GM19372 (cell line): ENCODE data around the gene LMO2.
"Not testable (repeated sequence)": the region's sequence is repeated elsewhere in the genome, so short reads cannot be mapped to it uniquely, and the experiment has no call there.

Source experiments
- ATAC-seq: cut with Tn5 transposase; IDR thresholded peaks from one replicate; pipeline ENCODE4 v1.9.1; 2021; ENCODE audit warnings: mild to moderate bottlenecking, low read depth, moderate library complexity; ENCODE audit not compliant: unreplicated experiment

Gene LMO2

DNA sequence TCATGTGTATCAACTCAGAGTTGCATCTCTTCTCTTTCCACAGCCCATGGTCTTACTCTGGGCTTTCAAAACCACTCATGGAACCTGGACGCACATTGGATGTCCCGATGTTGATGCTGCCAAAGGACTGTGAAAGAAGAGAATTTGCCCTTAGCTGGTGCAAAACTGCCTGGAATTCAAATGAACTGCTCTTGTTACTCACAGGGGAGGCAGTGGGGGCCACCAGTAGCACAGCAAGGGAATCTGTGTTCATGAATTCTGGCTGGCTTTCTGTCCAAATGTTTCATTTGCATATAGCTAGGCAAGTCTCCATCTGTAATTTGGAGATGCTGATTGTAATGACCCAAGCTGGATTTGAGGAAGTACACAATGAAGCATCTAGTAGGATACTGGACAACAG lies 24.9 kb downstream of the LMO2 start:
- ATAC-seq: no peak

DNA sequence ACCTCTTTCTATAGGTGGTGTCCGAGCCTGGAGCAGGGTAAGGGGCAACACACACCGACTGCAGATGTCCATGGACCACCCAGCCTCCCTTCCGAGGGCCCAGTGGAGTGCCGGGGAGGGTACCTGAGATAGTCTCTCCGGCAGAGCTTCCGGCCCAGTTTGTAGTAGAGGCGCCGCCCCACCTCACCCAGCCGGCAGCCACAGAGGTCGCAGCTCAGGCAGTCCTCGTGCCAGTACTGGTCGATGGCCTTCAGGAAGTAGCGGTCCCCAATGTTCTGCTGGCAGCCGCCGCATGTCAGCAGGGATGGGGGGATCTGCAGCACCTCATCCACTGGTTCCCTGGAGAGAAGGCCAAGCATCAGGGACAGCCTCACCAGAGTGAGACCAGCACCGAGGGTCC lies 27.4 kb downstream of the LMO2 start:
- ATAC-seq: no peak

DNA sequence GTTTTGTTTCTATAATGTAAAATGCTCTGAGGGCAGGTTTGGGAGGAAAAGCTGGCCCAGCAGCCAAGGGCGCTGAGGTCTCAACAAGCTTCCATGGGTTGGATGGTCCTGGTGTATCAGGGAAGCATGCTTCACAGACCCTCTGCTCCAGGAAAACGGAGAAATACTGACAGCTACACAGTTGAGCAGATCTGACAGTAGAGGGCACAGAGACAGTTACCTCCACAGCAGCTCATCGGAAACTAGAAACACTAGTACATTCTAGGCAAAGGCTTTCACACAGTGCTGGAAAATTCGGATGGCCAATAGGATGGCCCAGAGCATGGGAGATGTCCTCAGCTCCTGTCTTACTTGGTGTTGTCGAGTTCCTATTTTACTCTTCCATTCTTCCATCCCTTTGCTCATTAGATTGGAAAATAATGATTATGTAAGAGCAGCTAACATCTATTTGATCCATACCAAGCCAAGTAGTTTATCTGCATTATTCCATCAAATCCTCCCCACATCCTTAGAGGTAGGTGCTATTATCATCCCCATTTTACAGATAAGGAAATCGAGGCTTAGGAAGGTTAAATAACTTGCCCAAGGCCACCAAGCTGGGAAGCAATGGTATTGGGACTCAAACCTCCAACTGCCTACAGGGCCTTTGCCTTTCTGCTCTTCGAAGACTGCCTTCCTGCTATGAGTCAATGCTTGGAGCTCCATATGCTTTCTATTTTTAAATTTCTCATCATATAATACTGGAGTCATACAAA lies 28.3 kb downstream of the LMO2 start:
- no peak for ATAC-seq

DNA sequence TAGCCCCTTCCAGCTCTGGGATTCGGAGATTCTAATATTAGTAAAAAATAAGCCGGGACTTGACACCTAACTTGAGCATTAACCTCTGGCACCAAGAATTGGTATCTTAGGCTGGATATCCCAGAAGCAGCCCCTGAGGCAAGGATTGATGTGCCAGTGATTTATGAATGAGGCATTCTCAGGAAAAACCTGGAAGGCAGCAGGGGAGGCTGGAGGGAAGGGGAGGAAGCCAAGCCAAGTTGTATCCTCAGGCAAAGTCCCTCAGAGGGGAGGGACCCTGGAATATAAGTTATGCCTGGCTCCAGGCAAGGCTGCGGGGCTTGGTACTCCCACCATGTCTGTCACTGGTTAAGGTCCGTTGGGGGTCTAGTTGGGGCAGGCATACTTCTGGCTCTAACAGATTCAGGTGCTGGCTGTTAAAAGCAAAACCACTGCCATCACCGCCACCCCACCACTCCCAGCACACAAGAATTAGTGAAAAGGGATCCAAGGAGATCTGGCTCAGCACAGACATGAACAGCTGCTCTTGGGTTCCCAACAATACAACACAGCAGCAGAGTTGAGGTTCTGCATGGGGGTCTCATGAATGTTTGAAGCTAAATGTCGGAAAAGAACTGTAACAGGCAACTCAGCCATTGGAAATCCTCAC lies 29.8 kb downstream of the LMO2 start:
- ATAC-seq: no peak

DNA sequence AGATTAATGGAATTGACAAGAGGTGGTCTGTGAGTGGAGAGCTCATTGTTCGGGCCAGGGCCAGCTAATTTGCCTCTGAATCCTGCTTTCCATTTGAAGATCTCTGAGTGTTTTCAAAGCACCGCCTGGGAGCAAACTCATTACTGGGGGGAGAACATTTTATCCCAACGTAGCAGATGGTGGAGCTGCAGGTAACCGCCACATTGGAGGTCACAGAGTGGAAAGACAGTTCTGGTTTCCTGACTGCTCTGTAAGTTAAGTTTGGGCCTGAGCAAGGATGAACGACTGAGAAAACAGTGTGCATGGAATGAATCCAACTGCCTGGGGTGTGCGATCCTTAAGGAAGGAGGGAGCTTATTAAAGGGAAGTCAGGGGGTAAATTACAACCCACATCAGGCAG lies 30.5 kb downstream of the LMO2 start:
- no peak for ATAC-seq

DNA sequence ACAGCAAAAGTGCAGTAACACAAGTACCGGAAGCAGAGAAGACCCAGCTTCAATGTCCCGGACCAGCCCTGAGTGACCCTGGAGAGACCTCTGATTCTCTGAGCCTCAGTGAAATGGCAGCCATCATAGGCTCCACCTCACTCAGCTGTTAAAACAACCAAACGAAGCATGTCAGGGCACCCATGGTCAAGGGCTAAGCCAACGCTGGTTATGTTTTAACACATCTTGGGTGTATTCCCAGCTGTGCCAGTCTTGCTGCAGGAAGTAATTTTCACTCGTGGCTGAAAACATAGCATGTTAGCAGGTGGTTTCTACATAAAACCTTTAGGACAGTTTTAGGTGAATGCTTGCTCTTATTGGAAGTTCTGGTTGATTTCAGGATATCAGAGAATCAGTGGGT lies 30.9 kb downstream of the LMO2 start:
- ATAC-seq: no peak

DNA sequence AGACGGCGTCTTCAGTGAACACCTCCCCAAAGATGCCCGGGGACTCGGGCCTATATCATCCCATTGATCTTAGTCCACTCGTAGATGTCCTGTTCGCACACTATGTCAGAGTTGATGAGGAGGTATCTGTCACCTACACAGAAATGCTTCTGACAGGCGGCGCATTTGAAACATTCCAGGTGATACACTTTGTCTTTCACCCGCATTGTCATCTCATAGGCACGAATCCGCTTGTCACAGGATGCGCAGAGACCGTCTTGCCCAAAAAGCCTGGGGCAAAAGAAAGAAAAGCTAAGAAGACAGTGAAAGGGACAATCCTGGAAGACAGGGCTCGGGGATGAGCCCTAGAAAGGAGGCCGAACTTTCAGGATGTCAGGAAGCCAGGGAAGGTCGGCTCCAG lies 32.6 kb downstream of the LMO2 start:
- no peak for ATAC-seq

DNA sequence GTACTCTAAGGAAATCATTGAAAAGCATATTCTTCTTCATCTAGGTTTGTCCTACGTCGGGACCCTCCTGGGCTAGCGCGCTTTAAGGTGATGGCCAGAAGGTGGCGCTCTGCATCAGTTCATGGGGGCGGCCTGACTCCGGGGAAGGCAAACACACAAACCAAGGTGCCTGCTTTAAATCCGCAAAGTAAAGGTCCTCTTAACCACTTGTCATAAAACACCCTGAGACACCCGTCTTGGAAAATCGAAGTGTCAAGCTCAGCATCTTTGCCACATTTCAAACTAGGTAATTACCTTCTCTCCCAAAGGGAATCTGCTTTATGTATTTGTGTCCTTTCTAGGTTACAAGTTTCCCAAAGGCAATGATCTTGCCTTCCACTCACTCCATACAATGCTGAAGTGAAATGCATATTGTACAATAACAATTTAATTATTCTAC lies 33.9 kb downstream of the LMO2 start:
- no peak for ATAC-seq

DNA sequence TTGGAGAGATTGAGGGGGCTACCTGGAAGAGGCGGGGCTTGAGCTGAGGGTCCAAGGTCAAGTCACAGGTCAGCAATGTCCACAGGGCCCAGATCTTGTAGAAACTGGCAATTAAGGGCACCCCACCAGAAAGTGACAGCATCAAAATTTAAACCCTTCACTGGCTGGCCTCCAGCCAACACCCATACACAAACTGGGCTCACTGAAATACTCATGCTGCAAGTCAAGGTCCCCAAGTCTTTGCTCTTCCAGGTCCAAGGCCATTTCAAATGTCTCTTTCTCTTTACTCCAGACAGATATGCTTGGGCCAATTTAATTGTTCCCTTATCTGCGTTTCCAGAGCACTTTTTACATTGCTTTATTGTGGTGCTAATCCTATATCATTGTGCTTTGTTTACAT lies 36.4 kb downstream of the LMO2 start:
- no peak for ATAC-seq

DNA sequence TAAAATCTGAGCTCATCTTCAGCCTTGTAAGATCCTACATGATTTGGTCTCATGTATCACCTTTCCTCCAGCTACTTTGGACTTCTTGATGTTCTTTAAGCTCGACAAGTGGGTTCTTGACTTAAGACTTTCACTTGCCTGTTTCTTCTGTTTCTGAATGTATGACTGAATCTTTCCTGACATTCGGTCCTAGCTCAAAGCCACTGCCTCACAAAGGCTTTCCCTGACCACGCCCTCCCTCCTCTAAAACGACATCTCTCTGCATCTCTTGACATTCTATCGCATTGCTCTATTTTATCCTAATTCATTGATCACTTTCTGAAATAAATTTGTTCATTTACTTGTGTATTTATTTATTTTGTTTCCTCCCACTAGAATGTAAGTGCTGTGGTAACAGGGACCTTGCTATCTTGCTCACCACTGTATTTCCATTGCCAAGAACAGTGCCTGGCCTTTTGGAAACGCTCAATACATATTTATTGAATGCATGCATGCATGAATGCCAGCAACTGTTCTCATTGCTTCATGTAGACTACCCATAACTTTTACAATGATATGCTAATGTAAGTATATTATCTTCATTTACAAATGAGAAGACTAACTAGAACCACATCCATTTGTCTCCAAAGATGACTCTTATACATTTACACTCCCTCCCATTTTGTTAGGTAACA lies 43.0 kb downstream of the LMO2 start:
- ATAC-seq: no peak

DNA sequence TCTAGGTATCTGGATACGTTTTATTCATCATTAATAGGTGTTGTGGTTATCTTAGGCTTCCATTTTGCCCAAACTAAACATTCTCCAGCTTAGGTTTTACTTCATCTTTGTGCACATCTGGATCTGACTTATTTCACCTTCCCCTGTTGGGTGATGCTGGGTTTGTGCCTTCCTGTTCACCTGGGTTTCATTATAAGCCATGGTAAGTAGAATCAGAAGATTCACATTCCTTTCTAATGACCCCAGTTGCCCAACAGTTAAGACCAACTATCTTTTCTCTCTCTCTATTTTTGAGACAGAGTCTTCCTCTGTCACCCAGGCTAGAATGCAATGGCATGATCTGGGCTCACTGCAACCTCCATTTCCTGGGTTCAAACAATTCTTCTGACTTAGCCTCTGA lies 44.6 kb downstream of the LMO2 start:
- no peak for ATAC-seq

DNA sequence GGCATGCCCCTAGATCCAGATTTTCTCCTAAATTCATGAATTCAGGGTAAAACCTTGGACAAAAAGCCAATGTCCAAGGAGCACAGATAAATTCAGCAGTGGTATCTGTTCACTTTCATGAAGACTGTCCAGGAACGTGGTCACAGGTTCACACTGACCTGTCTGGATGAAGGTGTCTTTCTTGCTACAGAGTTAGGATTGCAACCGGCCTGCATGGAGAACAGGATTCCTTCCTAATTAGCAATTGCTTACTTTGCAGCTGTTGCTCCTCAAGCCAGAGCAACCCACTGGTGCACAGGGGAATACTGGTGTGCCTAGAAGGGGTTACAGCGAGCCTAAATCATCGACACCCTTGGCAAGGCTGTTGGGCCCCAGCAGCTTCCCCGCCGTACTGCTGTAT lies 47.6 kb downstream of the LMO2 start:
- ATAC-seq: no peak

DNA sequence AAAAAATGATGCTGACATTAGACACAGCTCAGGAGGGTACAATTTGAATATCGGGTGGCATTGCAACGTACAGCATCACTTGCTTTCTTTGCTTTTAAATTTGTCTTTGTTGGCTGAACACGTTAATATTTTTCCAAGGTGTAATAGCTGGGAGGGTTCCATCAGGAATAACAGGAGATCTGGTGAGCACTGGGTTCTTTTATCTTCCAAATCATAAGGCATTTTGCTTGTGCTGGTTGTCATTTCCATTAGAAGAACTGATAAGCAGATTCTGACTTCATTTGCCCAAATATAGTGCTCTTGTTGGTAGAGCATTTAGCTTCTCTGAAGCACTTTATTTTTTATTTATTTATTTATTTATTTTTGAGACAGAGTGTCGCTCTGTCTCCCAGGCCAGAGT lies 48.9 kb downstream of the LMO2 start:
- no peak for ATAC-seq

DNA sequence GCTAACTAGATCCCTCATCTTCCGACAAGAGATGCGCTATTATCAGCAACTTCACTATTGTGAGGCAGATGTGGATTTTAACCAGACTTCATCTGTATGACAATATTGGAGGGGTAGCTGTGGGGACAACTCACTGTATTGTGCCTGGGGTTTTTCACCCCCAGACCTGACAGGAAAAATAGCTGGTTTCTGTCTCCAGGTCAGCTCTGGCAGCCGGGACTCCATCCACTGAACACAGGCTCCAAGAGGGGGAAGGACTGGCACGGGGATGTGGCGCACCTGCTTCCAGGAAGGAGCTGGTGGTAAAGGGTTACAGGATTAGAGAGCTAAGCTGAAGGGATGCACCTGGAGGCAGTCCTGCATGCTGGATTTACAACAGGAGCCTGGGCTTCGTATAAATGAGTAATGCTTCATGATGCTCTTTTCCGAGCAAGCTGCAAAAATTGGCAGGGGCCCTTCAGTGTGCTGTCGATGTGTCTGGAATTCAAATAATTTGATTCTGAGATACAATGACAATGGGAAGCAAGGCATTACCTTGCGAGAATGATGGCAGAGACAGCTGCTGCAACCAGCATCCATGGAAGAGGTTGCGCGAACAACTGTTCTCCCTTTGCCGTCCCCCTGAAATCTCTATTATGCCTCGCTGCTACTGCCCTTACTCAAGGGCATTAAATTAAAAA lies 49.5 kb downstream of the LMO2 start:
- no peak for ATAC-seq

DNA sequence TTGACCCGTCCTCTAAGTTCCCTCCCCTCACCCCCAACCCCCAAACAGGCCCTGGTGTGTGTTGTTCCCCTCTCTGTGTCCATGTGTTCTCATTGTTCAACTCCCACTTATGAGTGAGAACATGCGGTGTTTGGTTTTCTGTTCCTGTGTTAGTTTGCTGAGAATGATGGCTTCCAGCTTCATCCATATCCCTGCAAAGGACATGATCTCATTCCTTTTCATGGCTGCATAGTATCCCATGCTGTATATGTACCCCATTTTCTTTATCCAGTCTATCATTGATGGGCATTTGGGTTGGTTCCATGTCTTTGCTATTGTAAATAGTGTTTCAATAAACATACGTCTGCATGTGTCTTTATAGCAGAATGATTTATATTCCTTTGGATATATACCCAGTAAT lies 53.6 kb downstream of the LMO2 start:
- not testable (repeated sequence) for ATAC-seq

DNA sequence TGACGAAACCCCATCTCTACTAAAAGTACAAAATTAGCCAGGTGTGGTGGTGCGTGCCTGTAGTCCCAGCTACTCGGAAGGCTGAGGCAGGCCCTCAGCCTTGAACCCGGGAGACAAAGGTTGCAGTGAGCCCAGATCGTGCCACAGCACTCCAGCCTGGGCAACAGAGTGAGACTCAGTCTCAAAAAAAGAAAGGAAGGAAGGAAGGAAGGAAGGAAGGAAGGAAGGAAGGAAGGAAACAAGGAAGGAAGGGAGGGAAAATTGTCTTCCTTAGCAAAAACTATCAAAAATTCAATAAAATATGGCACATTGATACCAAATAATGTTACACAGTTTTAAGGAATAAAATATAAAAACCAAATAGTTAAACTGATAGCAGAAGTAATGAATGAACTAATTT lies 54.5 kb downstream of the LMO2 start:
- not testable (repeated sequence) for ATAC-seq

DNA sequence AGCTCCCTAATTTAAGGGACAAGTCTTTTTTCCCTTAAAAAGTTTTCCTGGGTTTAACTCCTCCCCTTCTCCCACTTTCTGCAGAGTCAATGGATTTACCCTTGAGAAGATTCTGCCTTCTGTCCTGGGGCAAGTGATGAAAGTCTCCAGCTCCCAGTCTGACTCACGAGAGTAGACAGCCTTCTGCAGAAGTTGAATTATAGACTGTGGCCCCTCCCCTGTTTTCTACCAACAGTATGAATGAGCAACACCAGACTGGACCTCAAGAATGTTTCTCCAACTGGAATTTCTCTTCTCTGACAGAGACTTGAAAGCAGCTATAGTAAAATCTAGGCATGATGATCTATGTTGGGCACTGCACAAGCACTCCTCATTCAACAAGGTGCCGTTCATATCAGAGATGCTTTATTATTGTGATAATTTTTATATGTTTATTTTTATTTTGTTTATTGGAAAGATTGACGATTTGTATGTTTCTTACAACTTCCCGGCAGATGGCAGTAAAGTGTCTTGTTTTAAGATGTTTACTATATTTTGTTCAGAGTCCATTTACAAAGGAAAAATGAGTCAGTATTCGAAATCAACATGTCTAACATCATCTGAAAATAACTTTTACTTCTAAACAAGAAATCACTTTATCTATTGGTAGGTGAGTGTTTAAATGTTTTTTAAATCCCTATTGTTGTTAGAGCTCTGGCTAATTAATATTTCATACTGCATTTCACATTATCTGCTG lies 56.6 kb downstream of the LMO2 start:
- ATAC-seq: no peak

DNA sequence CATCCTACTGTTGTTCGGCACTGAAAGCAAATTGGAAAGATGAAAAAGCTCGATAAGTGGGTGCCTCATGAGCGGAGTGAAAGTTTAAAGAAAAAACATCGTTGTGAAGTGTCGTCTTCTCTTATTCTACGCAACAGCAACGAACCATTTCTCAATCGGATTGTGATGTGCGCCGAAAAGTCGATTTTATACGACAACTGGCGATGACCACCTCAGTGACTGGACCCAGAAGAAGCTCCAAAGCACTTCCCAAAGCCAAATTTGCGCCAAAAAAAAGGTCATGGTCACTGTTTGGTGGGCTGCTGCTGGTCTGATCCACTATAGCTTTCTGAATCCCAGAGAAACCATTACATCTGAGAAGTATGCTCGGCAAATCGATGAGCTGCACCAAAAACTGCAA lies 59.2 kb downstream of the LMO2 start:
- ATAC-seq: no peak

DNA sequence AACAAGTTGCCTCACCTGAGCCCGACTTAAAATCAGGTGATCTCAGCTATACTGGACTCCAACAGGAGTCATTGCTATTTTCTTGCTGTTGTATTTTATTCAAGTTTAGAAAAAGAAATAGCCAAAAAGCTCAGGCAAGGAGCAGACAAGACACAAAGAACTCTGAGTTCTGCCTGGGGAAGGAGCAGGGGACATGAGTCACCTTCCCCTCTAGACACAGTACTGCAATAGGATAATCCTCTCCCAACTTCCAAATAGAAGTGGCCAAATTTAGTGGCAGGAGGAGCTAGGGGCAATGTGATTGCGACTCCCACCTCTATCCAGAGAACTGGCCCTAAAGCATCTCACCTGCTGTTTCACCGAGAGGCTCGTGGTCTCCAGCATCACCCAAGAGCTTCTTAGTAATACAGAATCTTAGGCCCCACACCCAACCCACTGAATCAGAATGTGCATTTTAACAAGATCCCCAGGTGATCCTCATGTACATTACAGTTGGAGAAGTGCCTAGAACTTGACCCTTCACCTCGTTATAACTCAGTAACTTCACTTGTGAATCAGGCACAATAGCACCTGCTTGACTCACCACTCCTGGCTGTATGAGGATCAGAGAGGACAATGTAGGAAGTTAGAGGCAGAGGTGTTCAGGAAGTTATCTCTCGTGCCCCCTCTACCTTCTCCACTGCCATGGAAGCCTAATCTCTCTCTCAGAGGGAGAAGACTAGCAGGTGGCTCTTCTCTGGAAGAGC lies 60.8 kb downstream of the LMO2 start:
- ATAC-seq: no peak
